ENCODE results near the gene CASTOR1.
A peak's percentile ranks its signal among the peaks of the same experiment; 100 is the strongest.

CASTOR1 gene

GRCh38 chr22:30310881-30311771 lies 21.8 kb upstream of the CASTOR1 start:
- peaks cover 96% of the 10 kb centered on the region for H3K4me1 Mint-ChIP-seq
- H3K36me3 Mint-ChIP-seq (ENCODE audit: low read depth): peaks cover 5% of the 10 kb centered on the region
- DNase-seq (no peak), ATAC-seq (no peak)
- H3K27ac Mint-ChIP-seq: peak overlapping the region; percentile 78
- H3K9me3 Mint-ChIP-seq: no peaks in the 10 kb centered on the region
- H3K27me3 Mint-ChIP-seq: no peaks in the 10 kb centered on the region
- H3K4me3 Mint-ChIP-seq: peak overlapping the region; percentile 28

- H3K9me3 Mint-ChIP-seq: no peaks in the 10 kb centered on the region
- peaks cover 96% of the 10 kb centered on the region for H3K4me1 Mint-ChIP-seq
- peak overlapping the region; percentile 15 for H3K4me3 Mint-ChIP-seq
- H3K27ac Mint-ChIP-seq: peak overlapping the region; percentile 78
- H3K27me3 Mint-ChIP-seq: no peaks in the 10 kb centered on the region
- ATAC-seq: peak; percentile 47
- DNase-seq: no peak
- H3K36me3 Mint-ChIP-seq (ENCODE audit: low read depth): peaks cover 3% of the 10 kb centered on the region
These were observed 20.8 kb upstream of the CASTOR1 start for GRCh38 chr22:30309951-30310741.

GRCh38 chr22:30308518-30309230 lies 19.4 kb upstream of the CASTOR1 start:
- peaks cover 3% of the 10 kb centered on the region for H3K36me3 Mint-ChIP-seq (ENCODE audit: low read depth)
- DNase-seq (no peak), ATAC-seq (no peak)
- H3K27ac Mint-ChIP-seq: peak overlapping the region; percentile 69
- H3K4me1 Mint-ChIP-seq: peaks cover 96% of the 10 kb centered on the region
- H3K4me3 Mint-ChIP-seq: no peak overlapping the region
- H3K9me3 Mint-ChIP-seq: no peaks in the 10 kb centered on the region
- H3K27me3 Mint-ChIP-seq: no peaks in the 10 kb centered on the region

DNA sequence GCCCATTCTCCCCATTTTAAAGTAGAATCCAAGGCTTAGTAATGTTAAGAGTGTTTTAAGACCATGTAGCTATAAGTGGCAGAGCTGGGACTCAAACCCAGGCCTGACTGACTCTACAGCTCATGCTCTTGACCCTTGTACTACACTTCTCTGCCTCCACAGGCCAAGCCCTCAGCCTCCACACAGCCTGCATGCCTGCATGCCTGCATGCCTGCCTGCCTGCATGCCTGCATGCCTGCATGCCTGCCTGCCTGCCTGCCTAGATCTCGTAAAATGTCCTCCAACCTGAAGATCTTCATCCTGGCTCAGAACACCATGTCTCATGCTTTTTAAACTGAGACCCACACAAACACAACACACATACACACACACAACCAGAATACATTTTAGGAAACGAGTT lies 18.8 kb upstream of the CASTOR1 start:
- ATAC-seq (no peak), DNase-seq (no peak)
- Mint-ChIP-seq H3K9me3 (no peaks in the 10 kb centered on the region), H3K27me3 (no peaks in the 10 kb centered on the region), H3K4me1 (peaks cover 98% of the 10 kb centered on the region), H3K36me3 (ENCODE audit: low read depth) (peaks cover 3% of the 10 kb centered on the region), H3K4me3 (no peak overlapping the region), H3K27ac (peak overlapping the region; percentile 69)

DNA sequence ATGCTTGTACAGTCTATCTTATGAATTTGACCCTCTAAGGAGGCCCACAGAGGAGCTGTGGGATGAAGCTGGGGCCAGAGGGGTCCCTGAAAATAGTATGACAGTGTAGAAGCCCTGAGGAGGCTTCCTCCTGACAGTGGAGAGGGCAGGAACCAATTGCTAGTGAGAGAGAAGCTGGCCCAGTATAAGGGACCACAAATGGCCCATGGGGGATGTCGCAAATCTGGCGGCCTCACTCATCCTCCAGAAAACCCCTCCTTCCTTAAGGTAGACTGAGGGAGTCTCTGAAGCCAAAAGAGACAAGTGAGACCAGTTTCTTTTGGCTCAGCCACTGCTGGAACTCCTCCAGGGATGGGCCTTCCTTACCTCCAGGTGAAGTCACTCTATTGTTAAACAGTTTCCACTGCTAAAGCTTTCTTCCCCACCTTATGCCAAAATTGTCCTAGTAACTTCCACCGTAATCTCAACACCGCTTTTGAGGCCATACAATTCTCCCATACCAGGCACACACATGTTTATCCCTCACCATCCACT lies 17.8 kb upstream of the CASTOR1 start:
- Mint-ChIP-seq H3K4me1 (peaks cover 98% of the 10 kb centered on the region), H3K27ac (peak overlapping the region; percentile 89), H3K27me3 (no peaks in the 10 kb centered on the region), H3K36me3 (ENCODE audit: low read depth) (no peaks in the 10 kb centered on the region), H3K9me3 (no peaks in the 10 kb centered on the region), H3K4me3 (peak overlapping the region; percentile 66)
- ATAC-seq (no peak), DNase-seq (no peak)

DNA sequence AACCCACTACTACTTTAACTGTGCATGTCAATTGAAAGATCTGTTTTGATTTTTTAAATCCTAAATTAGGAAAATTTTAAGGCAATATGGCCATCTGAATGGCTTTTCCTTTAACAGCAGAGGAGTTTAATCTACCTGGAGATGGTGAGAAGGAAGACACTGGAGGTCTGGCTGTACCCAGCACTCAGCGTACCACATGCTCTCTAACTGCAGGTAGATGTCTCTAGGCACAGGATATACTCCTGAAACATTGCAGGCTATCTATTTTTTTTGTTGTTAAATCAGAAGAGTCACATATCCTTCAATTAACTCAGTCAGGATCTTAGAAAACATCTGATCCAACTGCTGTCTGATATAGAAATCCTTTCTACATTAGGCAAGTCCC lies 17.3 kb upstream of the CASTOR1 start:
- H3K4me1 Mint-ChIP-seq: peaks cover 98% of the 10 kb centered on the region
- H3K27ac Mint-ChIP-seq: peak overlapping the region; percentile 89
- ATAC-seq: no peak
- H3K9me3 Mint-ChIP-seq: no peaks in the 10 kb centered on the region
- H3K27me3 Mint-ChIP-seq: no peaks in the 10 kb centered on the region
- DNase-seq: no peak
- peak overlapping the region; percentile 66 for H3K4me3 Mint-ChIP-seq
- H3K36me3 Mint-ChIP-seq (ENCODE audit: low read depth): peaks cover 1% of the 10 kb centered on the region

- Mint-ChIP-seq H3K36me3 (ENCODE audit: low read depth) (peaks cover 7% of the 10 kb centered on the region), H3K27me3 (no peaks in the 10 kb centered on the region), H3K27ac (peak overlapping the region; percentile 89), H3K9me3 (no peaks in the 10 kb centered on the region), H3K4me1 (peaks cover 98% of the 10 kb centered on the region), H3K4me3 (peak overlapping the region; percentile 66)
- DNase-seq (no peak), ATAC-seq (peak; percentile 39)
These were observed 16.8 kb upstream of the CASTOR1 start for GRCh38 chr22:30305906-30306626.

GRCh38 chr22:30305519-30305905 lies 16.2 kb upstream of the CASTOR1 start:
- no peaks in the 10 kb centered on the region for H3K9me3 Mint-ChIP-seq
- peaks cover 8% of the 10 kb centered on the region for H3K36me3 Mint-ChIP-seq (ENCODE audit: low read depth)
- peak; percentile 74 for ATAC-seq
- peak; percentile 49 for DNase-seq
- H3K4me3 Mint-ChIP-seq: peak overlapping the region; percentile 66
- no peaks in the 10 kb centered on the region for H3K27me3 Mint-ChIP-seq
- H3K27ac Mint-ChIP-seq: peak overlapping the region; percentile 89
- H3K4me1 Mint-ChIP-seq: peaks cover 98% of the 10 kb centered on the region

GRCh38 chr22:30304495-30305244 lies 15.4 kb upstream of the CASTOR1 start:
- Mint-ChIP-seq H3K27ac (peak overlapping the region; percentile 89), H3K9me3 (no peaks in the 10 kb centered on the region), H3K36me3 (ENCODE audit: low read depth) (peaks cover 9% of the 10 kb centered on the region), H3K4me1 (peaks cover 92% of the 10 kb centered on the region), H3K27me3 (no peaks in the 10 kb centered on the region), H3K4me3 (peak overlapping the region; percentile 66)
- ATAC-seq (no peak), DNase-seq (no peak)

GRCh38 chr22:30302810-30303138 lies 13.5 kb upstream of the CASTOR1 start:
- H3K36me3 Mint-ChIP-seq (ENCODE audit: low read depth): peaks cover 11% of the 10 kb centered on the region

GRCh38 chr22:30301995-30302809 lies 12.9 kb upstream of the CASTOR1 start:
- H3K27ac Mint-ChIP-seq: peak overlapping the region; percentile 89
- no peaks in the 10 kb centered on the region for H3K27me3 Mint-ChIP-seq
- H3K9me3 Mint-ChIP-seq: no peaks in the 10 kb centered on the region
- H3K4me1 Mint-ChIP-seq: peaks cover 90% of the 10 kb centered on the region
- peak overlapping the region; percentile 32 for H3K4me3 Mint-ChIP-seq
- DNase-seq: no peak
- peaks cover 11% of the 10 kb centered on the region for H3K36me3 Mint-ChIP-seq (ENCODE audit: low read depth)
- no peak for ATAC-seq

More at GRCh38 chr22:30302810-30303138, 13.5 kb upstream of the CASTOR1 start:
- ATAC-seq (no peak), DNase-seq (no peak)
- no peaks in the 10 kb centered on the region for H3K9me3 Mint-ChIP-seq
- H3K4me1 Mint-ChIP-seq: peaks cover 88% of the 10 kb centered on the region
- no peaks in the 10 kb centered on the region for H3K27me3 Mint-ChIP-seq
- H3K4me3 Mint-ChIP-seq: peak overlapping the region; percentile 32
- peak overlapping the region; percentile 89 for H3K27ac Mint-ChIP-seq

DNA sequence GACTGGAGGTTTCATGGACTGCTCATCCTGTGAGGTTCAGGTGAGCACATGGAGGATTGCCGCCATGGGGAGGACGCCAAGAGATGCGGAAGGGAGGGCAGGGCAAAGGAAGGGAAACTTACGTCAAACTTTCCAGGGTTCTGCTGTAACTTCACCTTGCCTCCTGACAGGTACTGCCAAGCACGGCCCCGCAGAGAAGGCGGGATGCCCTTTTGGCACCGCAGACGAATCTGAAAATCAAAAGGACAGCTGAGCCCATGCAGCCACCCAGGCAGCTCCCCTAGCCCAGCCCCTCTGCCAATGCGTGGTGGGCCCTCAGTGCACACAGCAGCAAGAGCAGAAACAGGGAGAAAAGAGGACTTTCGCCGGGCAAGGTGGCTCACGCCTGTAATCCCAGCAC lies 10.0 kb upstream of the CASTOR1 start:
- H3K27ac Mint-ChIP-seq: no peak overlapping the region
- ATAC-seq: no peak

More for the DNA sequence above, 10.0 kb upstream of the CASTOR1 start:
- Mint-ChIP-seq H3K27me3 (no peaks in the 10 kb centered on the region), H3K4me3 (no peak overlapping the region), H3K4me1 (peaks cover 80% of the 10 kb centered on the region), H3K36me3 (ENCODE audit: low read depth) (peaks cover 12% of the 10 kb centered on the region), H3K9me3 (no peaks in the 10 kb centered on the region)
- no peak for DNase-seq

All from activated naive CD8-positive, alpha-beta T cell treated with anti-CD3 and anti-CD28 coated beads, Interleukin-2, amount 50 U/mL, for 24 hours (primary cell).